K562 (cell line): ENCODE data around the gene ADARB2. TPM values are rescaled to one million over a fixed set of nuclear protein-coding genes. Genes with fewer than 3 reads are reported as not detected.

Experiments
- ATAC-seq: fragments of 200-7000 bp; cut with Tn5 transposase; 3 replicates; pipeline ENCODE4 v1.9.1; 2020; ENCODE audit warnings: moderate library complexity
- BruUV-seq: library from RNA; stranded (reverse); fragments of 400-500 nt; replicated peaks from 2 replicates; lab custom pipeline; 2021; lab: Mats Ljungman, UMichigan
- CTCF ChIA-PET: fragments of 300-600 bp; formaldehyde crosslinking; extraction: SDS; loops from one replicate; lab custom pipeline; 2021; ENCODE audit warnings: low intra/inter-chr PET ratio; lab: Yijun Ruan, JAX
- POLR2A ChIA-PET: fragments of 300-600, 350-650 bp; sonication (Branson Sonifier 250); formaldehyde crosslinking; extraction: SDS; loops from one replicate; lab custom pipeline; 2021; ENCODE audit warnings: antibody characterized with exemption, inconsistent platforms; lab: Yijun Ruan, JAX
- DNase-seq, 4 experiments: peaks; one replicate each; pipeline versions ENCODE4 v3.0.0 to v3.0.0-alpha.2; 2011 to 2018; ENCODE audit warnings: low spot score in 3 of 4, mixed read lengths in 3 of 4; ENCODE audit errors: extremely low read depth in 1 of 4
- FAIRE-seq: peaks from 2 replicates; lab custom pipeline; 2011; peaks lifted over from hg19 to GRCh38; lab: Jason Lieb, UNC
- H2AFZ ChIP-seq: 2 replicates; pipeline ENCODE4 v1.6.0; 2011; ENCODE audit warnings: low read depth, low read length, control low read depth, inconsistent platforms
- H3K27ac ChIP-seq: fragments of 200-600 bp; 3 replicates; pipeline ENCODE4 v1.8.0; 2011; ENCODE audit warnings: low read depth, mild to moderate bottlenecking, control low read depth, inconsistent platforms, low read length, moderate library complexity, mixed read lengths; ENCODE audit errors: extremely low read depth
- H3K27me3 ChIP-seq, 2 experiments: fragments of 300-600 bp in 1 of 2; 2 replicates in 1 of 2; 3 replicates in 1 of 2; pipeline versions ENCODE4 v1.6.0 to v1.8.0; 2011; ENCODE audit warnings: inconsistent platforms in 2 of 2, low read length in 2 of 2, mild to moderate bottlenecking in 1 of 2, mixed read lengths in 1 of 2, moderate library complexity in 1 of 2; ENCODE audit not compliant: control insufficient read depth in 2 of 2, insufficient read depth in 2 of 2
- H3K36me3 ChIP-seq: fragments of 300-600 bp; 3 replicates; pipeline ENCODE4 v1.8.0; 2011; ENCODE audit warnings: mild to moderate bottlenecking, low read length, inconsistent platforms; ENCODE audit not compliant: control insufficient read depth, insufficient read depth
- H3K4me1 ChIP-seq, 2 experiments: fragments of 200-600 bp in 1 of 2; replicated peaks in 1 of 2; 2 replicates in 1 of 2; 3 replicates in 1 of 2; pipeline versions ENCODE4 v1.5.1 to v1.8.0; 2011; ENCODE audit warnings: inconsistent platforms in 2 of 2, low read length in 2 of 2, mild to moderate bottlenecking in 1 of 2, mixed read lengths in 1 of 2, moderate library complexity in 1 of 2; ENCODE audit not compliant: control insufficient read depth in 2 of 2, insufficient read depth in 2 of 2
- H3K4me2 ChIP-seq: 2 replicates; pipeline ENCODE4 v1.6.1; 2011; ENCODE audit warnings: low read length, control low read depth, inconsistent platforms, mixed read lengths; ENCODE audit not compliant: insufficient read depth
- H3K4me3 ChIP-seq: fragments of 200-600 bp; sonication (generic), shearing (Covaris generic); 2 replicates; pipeline ENCODE4 v1.5.1; 2016; ENCODE audit warnings: control low read depth, inconsistent platforms
- H3K79me2 ChIP-seq: fragments of 200-600 bp; 3 replicates; pipeline ENCODE4 v1.8.0; 2011; ENCODE audit warnings: low read length, inconsistent platforms; ENCODE audit not compliant: control insufficient read depth, insufficient read depth
- H3K9ac ChIP-seq, 2 experiments: 2 replicates each; pipeline versions ENCODE4 v1.6.0 to v1.6.1; 2011; ENCODE audit warnings: low read depth in 2 of 2, low read length in 2 of 2, control low read depth in 1 of 2, inconsistent platforms in 1 of 2, mild to moderate bottlenecking in 1 of 2, mixed read lengths in 1 of 2; ENCODE audit not compliant: insufficient read depth in 1 of 2
- H3K9me1 ChIP-seq: one replicate; pipeline ENCODE4 v1.6.0; 2011; ENCODE audit warnings: inconsistent platforms, mild to moderate bottlenecking, low read length, moderate library complexity; ENCODE audit not compliant: control insufficient read depth, insufficient read depth
- H3K9me3 ChIP-seq: replicated peaks from 2 replicates; pipeline ENCODE4 v1.5.1; 2011; ENCODE audit warnings: low read depth, low read length, inconsistent platforms; ENCODE audit not compliant: control insufficient read depth, insufficient read depth
- H4K20me1 ChIP-seq: replicated peaks from 2 replicates; pipeline ENCODE4 v1.6.1; 2011; ENCODE audit warnings: low read length, inconsistent platforms, mixed read lengths; ENCODE audit not compliant: control insufficient read depth, insufficient read depth
- CEBPZ ChIP-seq: fragments of 150-350 bp; IDR thresholded peaks from 2 replicates; pipeline ENCODE4 v1.6.1; 2014; ENCODE audit warnings: low read depth, mild to moderate bottlenecking, low read length, borderline replicate concordance
- ELK1 ChIP-seq: sonication (generic); formaldehyde crosslinking; IDR thresholded peaks from 2 replicates; pipeline ENCODE4 v1.8.1; 2022; ENCODE audit warnings: missing genetic modification reagents
- ELK3 ChIP-seq: fragments of 450-650 bp; formaldehyde crosslinking; IDR thresholded peaks from 2 replicates; pipeline ENCODE4 v1.4.0; 2020; ENCODE audit warnings: mild to moderate bottlenecking
- PTRF ChIP-seq: fragments of 450-650 bp; IDR thresholded peaks from 2 replicates; pipeline ENCODE4 v1.6.1; 2016; ENCODE audit warnings: mild to moderate bottlenecking, missing genetic modification characterization, missing compliant biosample characterization
- SMAD3 ChIP-seq: fragments of 450-650 bp; formaldehyde crosslinking; conservative IDR thresholded peaks from 2 replicates; pipeline ENCODE4 v1.4.0; 2020; ENCODE audit warnings: mild to moderate bottlenecking
- TCF7 ChIP-seq: sonication (generic); IDR thresholded peaks from 2 replicates; pipeline ENCODE4 v1.6.1; 2016; ENCODE audit warnings: antibody characterized with exemption, borderline replicate concordance
- TEAD4 ChIP-seq, 2 experiments: sonication (generic) in 1 of 2; formaldehyde crosslinking in 1 of 2; IDR thresholded peaks; 2 replicates each; pipeline versions ENCODE4 v1.6.1 to v1.8.0; 2012 to 2022; ENCODE audit warnings: borderline replicate concordance in 1 of 2, inconsistent platforms in 1 of 2, low read length in 1 of 2, mild to moderate bottlenecking in 1 of 2, missing genetic modification reagents in 1 of 2
- TSC22D4 ChIP-seq: fragments of 450-650 bp; IDR thresholded peaks from 2 replicates; pipeline ENCODE4 v1.6.1; 2016; ENCODE audit warnings: missing genetic modification characterization, missing biosample characterization, control low read depth
- WGBS: fragments of 100-300 bp; shearing (Covaris generic); methylation state at CpG from one replicate; pipeline ENCODE4 v1.1.6; 2016; ENCODE audit warnings: low coverage, mixed read lengths; ENCODE audit not compliant: insufficient coverage; ENCODE audit errors: missing lambda C conversion rate; 5-methylcytosine and 5-hydroxymethylcytosine counted together
- in situ Hi-C: fragments of 300-500 bp; cut with MboI; formaldehyde crosslinking; loops from 4 replicates; pipeline ENCODE4 v1.15.0; 2018; ENCODE audit warnings: inconsistent platforms, mixed read lengths
- intact Hi-C: fragments of 100-400 bp; cut with micrococcal nuclease; formaldehyde crosslinking; loops from 2 replicates; pipeline ENCODE4 v1.14.2; 2022
- polyA plus RNA-seq, 8 experiments: library from polyadenylated mRNA; depleted of rRNA in 4 of 8; stranded (reverse) in 5 of 8; unstranded in 3 of 8; fragments of >200 nt; fragmentation: Nextera tagmentation in 2 of 8; fragmentation: Illumina TruSeq in 1 of 8; extraction: Ambion mirVana in 2 of 8; extraction: Trizol in 1 of 8; gene quantifications; 2 replicates each; pipeline versions ENCODE4 v1.2.1 to v1.2.3, GENCODE V29; 2011 to 2014; ENCODE audit warnings: inconsistent platforms in 1 of 8, missing spikeins in 1 of 8
- total RNA-seq, 7 experiments: library from RNA; depleted of rRNA in 6 of 7; stranded (reverse); fragments of >200 nt in 6 of 7; fragmentation: Illumina TruSeq in 2 of 7; extraction: Trizol in 2 of 7; gene quantifications; 2 replicates each; pipeline versions ENCODE4 v1.2.1 to v1.2.3, GENCODE V29; 2011 to 2021; ENCODE audit warnings: low replicate concordance in 1 of 7

ADARB2 gene
- total and polyA plus RNA-seq, 9 of the 15 experiments (the other 6 are each of a cell fraction or from before 2014, with no cell fraction given) = not detected

- no peak for TF ChIP-seq ELK3 (CRISPR knock-in tag)
These were observed 282.9 kb downstream of the ADARB2 start (continued) for GRCh38 chr10:1454428-1454827.

GRCh38 chr10:1452777-1453176 lies 284.5 kb downstream of the ADARB2 start:
- Histone ChIP-seq H4K20me1 (no peaks in the 10 kb centered on the region), H3K27ac (no peak overlapping the region), H3K4me1 (no peaks in the 10 kb centered on the region), H2AFZ (no peak overlapping the region), H3K27me3 (peaks cover 3 to 15% of the 10 kb centered on the region in 2 experiments; a peak in 2 of 5 replicates), H3K36me3 (no peaks in the 10 kb centered on the region), H3K4me2 (no peak overlapping the region), H3K9me3 (no peaks in the 10 kb centered on the region), H3K9ac (no peak overlapping the region), H3K4me3 (no peak overlapping the region), H3K9me1 (no peaks in the 10 kb centered on the region), H3K79me2 (no peaks in the 10 kb centered on the region)
- CTCF ChIA-PET = no interaction called here
- ATAC-seq = no peak
- no peak for FAIRE-seq
- TF ChIP-seq TSC22D4 (no peak), CEBPZ (no peak), TEAD4 (IDR thresholded peaks at IDR 0.05; ENCODE audit: low read length) (no peak), TEAD4 (CRISPR knock-in tag; IDR thresholded peaks at IDR 0.05; ENCODE audit: borderline replicate concordance) (no peak), TCF7 (no peak), SMAD3 (CRISPR knock-in tag) (no peak), PTRF (tag) (no peak), ELK1 (CRISPR knock-in tag) (no peak)
- intact Hi-C loops = no loop called here
- in situ Hi-C loops = no loop called here
- POLR2A ChIA-PET = no interaction called here
- no peak for DNase-seq
- no TSS peak for BruUV-seq
- WGBS = 26% methylated on average over 8 of the region's 8 CpGs
